ENCODE measurements around the gene PRKCE.

PRKCE gene

GRCh38 chr2:45793305-45793962 is 142.0 kb downstream of the PRKCE start:
- H3K4me3 Mint-ChIP-seq, result no peak overlapping the region
- DNase-seq (ENCODE audit: low spot score), result no peak
- H3K9me3 Mint-ChIP-seq, result no peaks in the 10 kb centered on the region
- H3K4me1 Mint-ChIP-seq (ENCODE audit: low read depth), result peaks cover under 1% of the 10 kb centered on the region
- H3K36me3 Mint-ChIP-seq (ENCODE audit: low read depth), result peaks cover 1% of the 10 kb centered on the region
- H3K27ac Mint-ChIP-seq, result no peak overlapping the region
- peaks cover 7% of the 10 kb centered on the region for H3K27me3 Mint-ChIP-seq (ENCODE audit: low read depth)

GRCh38 chr2:45794134-45794617 is 142.7 kb downstream of the PRKCE start:
- Mint-ChIP-seq H3K36me3 (ENCODE audit: low read depth) (peaks cover 1% of the 10 kb centered on the region), H3K9me3 (no peaks in the 10 kb centered on the region), H3K4me1 (ENCODE audit: low read depth) (no peaks in the 10 kb centered on the region), H3K27ac (no peak overlapping the region), H3K27me3 (ENCODE audit: low read depth) (peaks cover 7% of the 10 kb centered on the region), H3K4me3 (no peak overlapping the region)
- DNase-seq (ENCODE audit: low spot score), result no peak

- no peak overlapping the region for H3K27ac Mint-ChIP-seq
- peaks cover 9% of the 10 kb centered on the region for H3K27me3 Mint-ChIP-seq (ENCODE audit: low read depth)
- H3K9me3 Mint-ChIP-seq, result no peaks in the 10 kb centered on the region
- no peak for DNase-seq (ENCODE audit: low spot score)
- H3K4me1 Mint-ChIP-seq (ENCODE audit: low read depth), result no peaks in the 10 kb centered on the region
- peaks cover 1% of the 10 kb centered on the region for H3K36me3 Mint-ChIP-seq (ENCODE audit: low read depth)
- no peak overlapping the region for H3K4me3 Mint-ChIP-seq
These were observed 145.0 kb downstream of the PRKCE start for GRCh38 chr2:45796500-45796899.

GRCh38 chr2:45797451-45798230 is 146.2 kb downstream of the PRKCE start:
- peaks cover 1% of the 10 kb centered on the region for H3K36me3 Mint-ChIP-seq (ENCODE audit: low read depth)
- no peak overlapping the region for H3K27ac Mint-ChIP-seq
- H3K4me1 Mint-ChIP-seq (ENCODE audit: low read depth), result no peaks in the 10 kb centered on the region
- peaks cover 9% of the 10 kb centered on the region for H3K27me3 Mint-ChIP-seq (ENCODE audit: low read depth)
- no peak for DNase-seq (ENCODE audit: low spot score)
- no peaks in the 10 kb centered on the region for H3K9me3 Mint-ChIP-seq
- H3K4me3 Mint-ChIP-seq, result no peak overlapping the region

GRCh38 chr2:45799679-45800381 is 148.4 kb downstream of the PRKCE start:
- H3K27ac Mint-ChIP-seq, result no peak overlapping the region

GRCh38 chr2:45802499-45803138 is 151.1 kb downstream of the PRKCE start:
- Mint-ChIP-seq H3K4me1 (ENCODE audit: low read depth) (no peaks in the 10 kb centered on the region), H3K9me3 (no peaks in the 10 kb centered on the region), H3K27ac (no peak overlapping the region), H3K4me3 (no peak overlapping the region), H3K27me3 (ENCODE audit: low read depth) (peaks cover 2% of the 10 kb centered on the region), H3K36me3 (ENCODE audit: low read depth) (peaks cover 2% of the 10 kb centered on the region)
- no peak for DNase-seq (ENCODE audit: low spot score)

More at GRCh38 chr2:45799679-45800381, 148.4 kb downstream of the PRKCE start:
- Mint-ChIP-seq H3K36me3 (ENCODE audit: low read depth) (no peaks in the 10 kb centered on the region), H3K4me3 (no peak overlapping the region), H3K27me3 (ENCODE audit: low read depth) (peaks cover 2% of the 10 kb centered on the region), H3K4me1 (ENCODE audit: low read depth) (no peaks in the 10 kb centered on the region), H3K9me3 (no peaks in the 10 kb centered on the region)
- no peak for DNase-seq (ENCODE audit: low spot score)

GRCh38 chr2:45804987-45805755 is 153.7 kb downstream of the PRKCE start:
- H3K4me1 Mint-ChIP-seq (ENCODE audit: low read depth), result peaks cover 1% of the 10 kb centered on the region
- H3K9me3 Mint-ChIP-seq, result no peaks in the 10 kb centered on the region
- H3K4me3 Mint-ChIP-seq, result no peak overlapping the region
- DNase-seq (ENCODE audit: low spot score), result no peak
- H3K27me3 Mint-ChIP-seq (ENCODE audit: low read depth), result no peaks in the 10 kb centered on the region
- peaks cover 2% of the 10 kb centered on the region for H3K36me3 Mint-ChIP-seq (ENCODE audit: low read depth)
- H3K27ac Mint-ChIP-seq, result no peak overlapping the region

- no peak for DNase-seq (ENCODE audit: low spot score)
- Mint-ChIP-seq H3K27ac (no peak overlapping the region), H3K27me3 (ENCODE audit: low read depth) (no peaks in the 10 kb centered on the region), H3K36me3 (ENCODE audit: low read depth) (peaks cover 2% of the 10 kb centered on the region), H3K4me1 (ENCODE audit: low read depth) (peaks cover 1% of the 10 kb centered on the region), H3K4me3 (no peak overlapping the region), H3K9me3 (no peaks in the 10 kb centered on the region)
These were observed 155.3 kb downstream of the PRKCE start for GRCh38 chr2:45806563-45807358.

- H3K4me1 Mint-ChIP-seq (ENCODE audit: low read depth), result peaks cover 1% of the 10 kb centered on the region
- no peaks in the 10 kb centered on the region for H3K27me3 Mint-ChIP-seq (ENCODE audit: low read depth)
- H3K4me3 Mint-ChIP-seq, result no peak overlapping the region
- no peak overlapping the region for H3K27ac Mint-ChIP-seq
- H3K9me3 Mint-ChIP-seq, result no peaks in the 10 kb centered on the region
- H3K36me3 Mint-ChIP-seq (ENCODE audit: low read depth), result peaks cover 2% of the 10 kb centered on the region
- no peak for DNase-seq (ENCODE audit: low spot score)
These were observed 156.9 kb downstream of the PRKCE start for GRCh38 chr2:45808294-45808800.

GRCh38 chr2:45809205-45809604 is 157.7 kb downstream of the PRKCE start:
- no peak overlapping the region for H3K4me3 Mint-ChIP-seq
- peaks cover 2% of the 10 kb centered on the region for H3K36me3 Mint-ChIP-seq (ENCODE audit: low read depth)
- H3K27me3 Mint-ChIP-seq (ENCODE audit: low read depth), result no peaks in the 10 kb centered on the region
- DNase-seq (ENCODE audit: low spot score), result no peak
- H3K9me3 Mint-ChIP-seq, result no peaks in the 10 kb centered on the region
- no peak overlapping the region for H3K27ac Mint-ChIP-seq
- H3K4me1 Mint-ChIP-seq (ENCODE audit: low read depth), result peaks cover 1% of the 10 kb centered on the region

GRCh38 chr2:45812011-45812500 is 160.6 kb downstream of the PRKCE start:
- Mint-ChIP-seq H3K27ac (no peak overlapping the region), H3K36me3 (ENCODE audit: low read depth) (no peaks in the 10 kb centered on the region)

More at GRCh38 chr2:45812011-45812500, 160.6 kb downstream of the PRKCE start:
- no peak for DNase-seq (ENCODE audit: low spot score)
- Mint-ChIP-seq H3K27me3 (ENCODE audit: low read depth) (no peaks in the 10 kb centered on the region), H3K4me3 (no peak overlapping the region), H3K9me3 (no peaks in the 10 kb centered on the region), H3K4me1 (ENCODE audit: low read depth) (peaks cover 1% of the 10 kb centered on the region)
